Measurements from ENCODE around the gene ITFG1.
"Not testable (repeated sequence)": the region's sequence is repeated elsewhere in the genome, so short reads cannot be mapped to it uniquely, and the experiment has no call there.

- TF ChIP-seq POLR2A (IDR thresholded peaks at IDR 0.05; ENCODE audit: low read length); GATA1 (IDR thresholded peaks at IDR 0.05; ENCODE audit: low read depth, low read length): not testable (repeated sequence)
Measured at GRCh38 chr16:47324309-47324708, 136.6 kb downstream of the ITFG1 start.

All from erythroblast (primary cell).